WTC11 (cell line): ENCODE results near the gene ABHD13. TPM values are rescaled to one million over a fixed set of nuclear protein-coding genes. Genes with fewer than 3 reads are reported as not detected.

Experiments
- ATAC-seq: fragments of 200-7000 bp; cut with Tn5 transposase; 2 replicates; pipeline ENCODE4 v1.10.0; 2021; ENCODE audit warnings: mild to moderate bottlenecking, moderate library complexity
- CTCF ChIA-PET: fragments of 300-600 bp; sonication (Branson Sonifier 250); formaldehyde crosslinking; loops from one replicate; lab custom pipeline; 2021; ENCODE audit warnings: antibody characterized with exemption; lab: Charles Lee
- POLR2A ChIA-PET: fragments of 350-600 bp; sonication (Branson Sonifier 250); formaldehyde crosslinking; loops from one replicate; lab custom pipeline; 2021; ENCODE audit warnings: antibody characterized with exemption; lab: Charles Lee
- DNase-seq: peaks from one replicate; pipeline ENCODE4 v3.0.0; 2021; ENCODE audit warnings: low spot score
- H3K27ac Mint-ChIP-seq: 2 replicates; pipeline ENCODE4 v1.8.0; 2021; ENCODE audit warnings: mixed read lengths
- H3K27me3 Mint-ChIP-seq: 2 replicates; pipeline ENCODE4 v1.8.0; 2021; ENCODE audit warnings: low read depth, mild to moderate bottlenecking, moderate library complexity, mixed read lengths
- H3K36me3 Mint-ChIP-seq: 2 replicates; pipeline ENCODE4 v1.8.0; 2021; ENCODE audit warnings: mixed read lengths
- H3K4me1 Mint-ChIP-seq: 2 replicates; pipeline ENCODE4 v1.8.0; 2022; ENCODE audit warnings: mixed read lengths
- H3K4me3 Mint-ChIP-seq: 2 replicates; pipeline ENCODE4 v1.8.0; 2021; ENCODE audit warnings: mild to moderate bottlenecking, moderate library complexity, mixed read lengths
- H3K9me3 Mint-ChIP-seq: 2 replicates; pipeline ENCODE4 v1.8.0; 2021; ENCODE audit warnings: mixed read lengths
- GTF2I ChIP-seq: fragments of 250-450 bp; sonication (Bioruptor Pico); conservative IDR thresholded peaks from 2 replicates; pipeline ENCODE4 v1.4.0; 2021; ENCODE audit warnings: mild to moderate bottlenecking
- NFYB ChIP-seq: sonication (generic); formaldehyde crosslinking; conservative IDR thresholded peaks from 2 replicates; pipeline ENCODE4 v1.8.0; 2022; ENCODE audit warnings: low read depth, missing genetic modification reagents
- NR2C2 ChIP-seq: sonication (generic); formaldehyde crosslinking; IDR thresholded peaks from 2 replicates; pipeline ENCODE4 v1.8.0; 2022; ENCODE audit warnings: mild to moderate bottlenecking, missing genetic modification reagents
- RORB ChIP-seq: fragments of 250-450 bp; sonication (Bioruptor Pico); IDR thresholded peaks from 2 replicates; pipeline ENCODE4 v1.9.0; 2021; ENCODE audit warnings: mild to moderate bottlenecking
- total RNA-seq: library from RNA; stranded (reverse); gene quantifications from 3 replicates; pipeline ENCODE4 v1.2.3, GENCODE V29; 2021
- TF ChIP-seq, protein P1 (sequence below): fragments of 200-600 bp; IDR thresholded peaks from 2 replicates; pipeline ENCODE4 v1.8.0; 2022; ENCODE audit warnings: antibody characterized with exemption
- TF ChIP-seq, protein P2 (sequence below): sonication (generic); formaldehyde crosslinking; IDR thresholded peaks from 2 replicates; pipeline ENCODE4 v1.8.1; 2023; ENCODE audit warnings: mild to moderate bottlenecking, missing genetic modification reagents, borderline replicate concordance
- TF ChIP-seq, protein P3 (sequence below): fragments of 250-450 bp; sonication (Bioruptor Pico); IDR thresholded peaks from 2 replicates; pipeline ENCODE4 v1.8.0; 2021; ENCODE audit warnings: mild to moderate bottlenecking
- TF ChIP-seq, protein P4 (sequence below): sonication (generic); formaldehyde crosslinking; IDR thresholded peaks from 2 replicates; pipeline ENCODE4 v1.8.1; 2022; ENCODE audit warnings: mild to moderate bottlenecking, missing genetic modification reagents, moderate library complexity, borderline replicate concordance
- TF ChIP-seq, protein P5 (sequence below): sonication (generic); formaldehyde crosslinking; IDR thresholded peaks from 2 replicates; pipeline ENCODE4 v1.8.1; 2023; ENCODE audit warnings: mild to moderate bottlenecking, missing genetic modification reagents

The ABHD13 gene
- total RNA-seq, 1 experiment from 2014 or later: 5.4 TPM

DNA sequence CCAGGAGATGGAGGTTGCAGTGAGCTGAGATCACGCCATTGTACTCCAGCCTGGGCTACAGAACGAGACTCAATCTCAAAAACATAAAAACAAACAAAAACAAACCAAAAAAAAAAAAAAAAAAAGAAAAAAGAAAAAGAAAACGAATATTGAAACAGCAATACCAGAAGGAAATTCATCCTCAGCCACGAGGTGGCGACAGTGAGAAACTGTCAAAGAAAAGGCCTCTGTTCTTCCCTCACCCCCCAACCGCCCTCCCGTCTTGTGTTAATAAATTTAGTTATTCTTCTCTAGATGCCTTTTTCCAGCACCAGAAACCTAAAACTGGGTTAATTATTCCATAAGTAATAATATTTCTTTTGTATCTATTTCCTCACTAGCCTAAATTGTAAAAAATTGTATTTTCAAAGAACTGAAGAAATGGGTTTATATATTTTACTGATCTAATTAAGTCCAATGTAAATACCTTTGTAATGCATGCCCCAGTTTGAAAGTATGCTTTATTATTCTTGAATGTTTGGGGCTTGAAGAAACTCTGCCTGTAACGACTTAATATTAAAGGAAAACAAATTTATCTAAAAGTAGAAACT, 41.4 kb upstream of the ABHD13 start:
- Mint-ChIP-seq H3K9me3 (peaks cover 38% of the 10 kb centered on the region), H3K4me3 (no peak overlapping the region), H3K27ac (no peak overlapping the region), H3K36me3 (peaks cover 7% of the 10 kb centered on the region; the same call in 1 of the 2 replicates), H3K27me3 (no peaks in the 10 kb centered on the region), H3K4me1 (no peaks in the 10 kb centered on the region)
- POLR2A ChIA-PET: no interaction called here
- ATAC-seq (no peak), DNase-seq (peak; percentile 74)
- CTCF ChIA-PET: interaction anchor here (0.6 to 0.7 kb wide), 6 partner anchors 11 to 1990 kb away, joined by 3 to 7 read pairs (median 3); no protein-coding TSS in a partner anchor
- TF ChIP-seq, protein P1, sequence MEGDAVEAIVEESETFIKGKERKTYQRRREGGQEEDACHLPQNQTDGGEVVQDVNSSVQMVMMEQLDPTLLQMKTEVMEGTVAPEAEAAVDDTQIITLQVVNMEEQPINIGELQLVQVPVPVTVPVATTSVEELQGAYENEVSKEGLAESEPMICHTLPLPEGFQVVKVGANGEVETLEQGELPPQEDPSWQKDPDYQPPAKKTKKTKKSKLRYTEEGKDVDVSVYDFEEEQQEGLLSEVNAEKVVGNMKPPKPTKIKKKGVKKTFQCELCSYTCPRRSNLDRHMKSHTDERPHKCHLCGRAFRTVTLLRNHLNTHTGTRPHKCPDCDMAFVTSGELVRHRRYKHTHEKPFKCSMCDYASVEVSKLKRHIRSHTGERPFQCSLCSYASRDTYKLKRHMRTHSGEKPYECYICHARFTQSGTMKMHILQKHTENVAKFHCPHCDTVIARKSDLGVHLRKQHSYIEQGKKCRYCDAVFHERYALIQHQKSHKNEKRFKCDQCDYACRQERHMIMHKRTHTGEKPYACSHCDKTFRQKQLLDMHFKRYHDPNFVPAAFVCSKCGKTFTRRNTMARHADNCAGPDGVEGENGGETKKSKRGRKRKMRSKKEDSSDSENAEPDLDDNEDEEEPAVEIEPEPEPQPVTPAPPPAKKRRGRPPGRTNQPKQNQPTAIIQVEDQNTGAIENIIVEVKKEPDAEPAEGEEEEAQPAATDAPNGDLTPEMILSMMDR: peak; percentile 29
- TF ChIP-seq, protein P2, sequence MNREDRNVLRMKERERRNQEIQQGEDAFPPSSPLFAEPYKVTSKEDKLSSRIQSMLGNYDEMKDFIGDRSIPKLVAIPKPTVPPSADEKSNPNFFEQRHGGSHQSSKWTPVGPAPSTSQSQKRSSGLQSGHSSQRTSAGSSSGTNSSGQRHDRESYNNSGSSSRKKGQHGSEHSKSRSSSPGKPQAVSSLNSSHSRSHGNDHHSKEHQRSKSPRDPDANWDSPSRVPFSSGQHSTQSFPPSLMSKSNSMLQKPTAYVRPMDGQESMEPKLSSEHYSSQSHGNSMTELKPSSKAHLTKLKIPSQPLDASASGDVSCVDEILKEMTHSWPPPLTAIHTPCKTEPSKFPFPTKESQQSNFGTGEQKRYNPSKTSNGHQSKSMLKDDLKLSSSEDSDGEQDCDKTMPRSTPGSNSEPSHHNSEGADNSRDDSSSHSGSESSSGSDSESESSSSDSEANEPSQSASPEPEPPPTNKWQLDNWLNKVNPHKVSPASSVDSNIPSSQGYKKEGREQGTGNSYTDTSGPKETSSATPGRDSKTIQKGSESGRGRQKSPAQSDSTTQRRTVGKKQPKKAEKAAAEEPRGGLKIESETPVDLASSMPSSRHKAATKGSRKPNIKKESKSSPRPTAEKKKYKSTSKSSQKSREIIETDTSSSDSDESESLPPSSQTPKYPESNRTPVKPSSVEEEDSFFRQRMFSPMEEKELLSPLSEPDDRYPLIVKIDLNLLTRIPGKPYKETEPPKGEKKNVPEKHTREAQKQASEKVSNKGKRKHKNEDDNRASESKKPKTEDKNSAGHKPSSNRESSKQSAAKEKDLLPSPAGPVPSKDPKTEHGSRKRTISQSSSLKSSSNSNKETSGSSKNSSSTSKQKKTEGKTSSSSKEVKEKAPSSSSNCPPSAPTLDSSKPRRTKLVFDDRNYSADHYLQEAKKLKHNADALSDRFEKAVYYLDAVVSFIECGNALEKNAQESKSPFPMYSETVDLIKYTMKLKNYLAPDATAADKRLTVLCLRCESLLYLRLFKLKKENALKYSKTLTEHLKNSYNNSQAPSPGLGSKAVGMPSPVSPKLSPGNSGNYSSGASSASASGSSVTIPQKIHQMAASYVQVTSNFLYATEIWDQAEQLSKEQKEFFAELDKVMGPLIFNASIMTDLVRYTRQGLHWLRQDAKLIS (CRISPR knock-in tag): no peak

DNA sequence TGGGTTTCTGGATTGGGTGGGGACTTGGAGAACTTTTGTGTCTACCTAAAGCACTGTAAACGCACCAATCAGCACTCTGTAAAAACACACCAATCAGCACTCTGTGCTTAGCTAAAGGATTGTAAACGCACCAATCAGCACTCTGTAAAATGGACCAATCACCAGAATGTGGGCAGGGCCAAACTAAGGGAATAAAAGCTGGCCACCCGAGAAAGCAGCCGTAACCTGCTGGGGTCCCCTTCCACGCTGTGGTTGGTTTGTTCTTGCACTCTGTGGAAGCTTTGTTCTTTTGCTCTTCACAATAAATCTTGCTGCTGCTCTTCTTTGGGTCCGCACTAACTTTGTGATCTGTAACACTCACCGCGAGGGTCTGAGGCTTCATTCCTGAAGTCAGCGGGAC, 40.1 kb upstream of the ABHD13 start:
- peaks cover 25% of the 10 kb centered on the region for H3K9me3 Mint-ChIP-seq
- no peak for TF ChIP-seq NFYB (CRISPR knock-in tag)
- TF ChIP-seq, protein P3, sequence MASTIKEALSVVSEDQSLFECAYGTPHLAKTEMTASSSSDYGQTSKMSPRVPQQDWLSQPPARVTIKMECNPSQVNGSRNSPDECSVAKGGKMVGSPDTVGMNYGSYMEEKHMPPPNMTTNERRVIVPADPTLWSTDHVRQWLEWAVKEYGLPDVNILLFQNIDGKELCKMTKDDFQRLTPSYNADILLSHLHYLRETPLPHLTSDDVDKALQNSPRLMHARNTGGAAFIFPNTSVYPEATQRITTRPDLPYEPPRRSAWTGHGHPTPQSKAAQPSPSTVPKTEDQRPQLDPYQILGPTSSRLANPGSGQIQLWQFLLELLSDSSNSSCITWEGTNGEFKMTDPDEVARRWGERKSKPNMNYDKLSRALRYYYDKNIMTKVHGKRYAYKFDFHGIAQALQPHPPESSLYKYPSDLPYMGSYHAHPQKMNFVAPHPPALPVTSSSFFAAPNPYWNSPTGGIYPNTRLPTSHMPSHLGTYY: no peak
- no peak for TF ChIP-seq GTF2I (CRISPR knock-in tag)
- no peak for TF ChIP-seq NR2C2
- TF ChIP-seq, protein P4, sequence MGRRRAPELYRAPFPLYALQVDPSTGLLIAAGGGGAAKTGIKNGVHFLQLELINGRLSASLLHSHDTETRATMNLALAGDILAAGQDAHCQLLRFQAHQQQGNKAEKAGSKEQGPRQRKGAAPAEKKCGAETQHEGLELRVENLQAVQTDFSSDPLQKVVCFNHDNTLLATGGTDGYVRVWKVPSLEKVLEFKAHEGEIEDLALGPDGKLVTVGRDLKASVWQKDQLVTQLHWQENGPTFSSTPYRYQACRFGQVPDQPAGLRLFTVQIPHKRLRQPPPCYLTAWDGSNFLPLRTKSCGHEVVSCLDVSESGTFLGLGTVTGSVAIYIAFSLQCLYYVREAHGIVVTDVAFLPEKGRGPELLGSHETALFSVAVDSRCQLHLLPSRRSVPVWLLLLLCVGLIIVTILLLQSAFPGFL (CRISPR knock-in tag): no peak
- no peak for TF ChIP-seq RORB (CRISPR knock-in tag)
- TF ChIP-seq, protein P5, sequence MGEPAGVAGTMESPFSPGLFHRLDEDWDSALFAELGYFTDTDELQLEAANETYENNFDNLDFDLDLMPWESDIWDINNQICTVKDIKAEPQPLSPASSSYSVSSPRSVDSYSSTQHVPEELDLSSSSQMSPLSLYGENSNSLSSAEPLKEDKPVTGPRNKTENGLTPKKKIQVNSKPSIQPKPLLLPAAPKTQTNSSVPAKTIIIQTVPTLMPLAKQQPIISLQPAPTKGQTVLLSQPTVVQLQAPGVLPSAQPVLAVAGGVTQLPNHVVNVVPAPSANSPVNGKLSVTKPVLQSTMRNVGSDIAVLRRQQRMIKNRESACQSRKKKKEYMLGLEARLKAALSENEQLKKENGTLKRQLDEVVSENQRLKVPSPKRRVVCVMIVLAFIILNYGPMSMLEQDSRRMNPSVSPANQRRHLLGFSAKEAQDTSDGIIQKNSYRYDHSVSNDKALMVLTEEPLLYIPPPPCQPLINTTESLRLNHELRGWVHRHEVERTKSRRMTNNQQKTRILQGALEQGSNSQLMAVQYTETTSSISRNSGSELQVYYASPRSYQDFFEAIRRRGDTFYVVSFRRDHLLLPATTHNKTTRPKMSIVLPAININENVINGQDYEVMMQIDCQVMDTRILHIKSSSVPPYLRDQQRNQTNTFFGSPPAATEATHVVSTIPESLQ (CRISPR knock-in tag): no peak
- TF ChIP-seq, all 79 proteins: peak for 0
- no peaks in the 10 kb centered on the region for H3K4me1 Mint-ChIP-seq
- H3K27ac Mint-ChIP-seq: no peak overlapping the region
- H3K4me3 Mint-ChIP-seq: no peak overlapping the region
- no peak for DNase-seq
- ATAC-seq: no peak
- CTCF ChIA-PET: no interaction called here
- H3K27me3 Mint-ChIP-seq: no peaks in the 10 kb centered on the region
- POLR2A ChIA-PET: no interaction called here
- H3K36me3 Mint-ChIP-seq: peaks cover 3% of the 10 kb centered on the region; the same call in 1 of the 2 replicates

DNA sequence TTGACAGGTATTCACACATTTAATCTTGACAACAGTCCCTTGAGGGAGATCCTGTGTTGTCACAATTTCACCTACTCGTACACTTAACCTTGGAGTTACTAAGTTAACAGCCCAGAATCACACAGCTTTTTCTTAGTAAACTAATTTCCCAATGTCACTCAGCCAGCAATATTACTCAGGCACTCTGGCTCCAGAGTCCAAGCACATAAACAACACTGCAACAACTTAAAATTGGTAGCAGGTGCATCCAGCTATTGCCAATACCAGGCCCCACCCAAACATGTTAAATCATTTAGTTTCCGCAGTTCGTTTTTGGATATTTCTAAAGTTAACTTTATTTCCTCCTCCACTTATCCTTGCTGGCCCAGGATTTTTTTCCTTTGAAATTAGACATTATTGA, 35.5 kb upstream of the ABHD13 start:
- Mint-ChIP-seq H3K27ac (no peak overlapping the region), H3K9me3 (peaks cover 8% of the 10 kb centered on the region), H3K27me3 (no peaks in the 10 kb centered on the region), H3K36me3 (no peaks in the 10 kb centered on the region; the same call in 1 of the 2 replicates), H3K4me3 (no peak overlapping the region), H3K4me1 (no peaks in the 10 kb centered on the region)
- POLR2A ChIA-PET: no interaction called here
- CTCF ChIA-PET: no interaction called here
- TF ChIP-seq, protein P5 (CRISPR knock-in tag): no peak
- TF ChIP-seq, protein P2 (CRISPR knock-in tag): no peak
- no peak for DNase-seq
- ATAC-seq: no peak
